Dermis blood vessel endothelial cell (primary cell): ENCODE measurements around the gene USP24. TPM values are rescaled to one million over a fixed set of nuclear protein-coding genes. Genes with fewer than 3 reads are reported as not detected.
"Not testable (repeated sequence)": the region's sequence is repeated elsewhere in the genome, so short reads cannot be mapped to it uniquely, and the experiment has no call there.

ENCODE experiments used
- DNase-seq: peaks from one replicate; pipeline ENCODE4 v3.0.0; 2010
- total RNA-seq: library from RNA; depleted of rRNA; stranded (reverse); fragments of >200 nt; gene quantifications from 2 replicates; pipeline ENCODE4 v1.2.3, GENCODE V29; 2014

USP24 gene
- total RNA-seq, 1 donor from 2014 or later: 57.9 TPM

DNA sequence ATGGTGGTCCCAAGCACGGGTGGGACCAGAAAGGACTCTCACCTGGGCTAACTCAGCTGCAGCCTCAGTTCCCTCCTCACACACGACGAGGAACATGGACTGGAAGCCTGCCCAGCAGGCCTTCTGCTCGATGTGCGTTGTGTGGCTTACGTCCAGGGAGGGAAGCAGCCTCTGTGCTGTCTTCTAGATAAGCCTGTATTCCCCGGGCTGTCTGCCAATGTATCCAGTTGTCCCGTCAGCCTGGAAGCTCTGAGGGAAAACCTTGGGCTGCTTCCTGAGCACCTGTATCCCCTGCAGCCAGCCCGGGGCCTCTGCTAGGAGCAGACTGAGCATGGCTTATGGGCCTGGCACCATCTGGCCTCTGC lies 165.3 kb downstream of the USP24 start:
- peak; percentile 92 for DNase-seq

DNA sequence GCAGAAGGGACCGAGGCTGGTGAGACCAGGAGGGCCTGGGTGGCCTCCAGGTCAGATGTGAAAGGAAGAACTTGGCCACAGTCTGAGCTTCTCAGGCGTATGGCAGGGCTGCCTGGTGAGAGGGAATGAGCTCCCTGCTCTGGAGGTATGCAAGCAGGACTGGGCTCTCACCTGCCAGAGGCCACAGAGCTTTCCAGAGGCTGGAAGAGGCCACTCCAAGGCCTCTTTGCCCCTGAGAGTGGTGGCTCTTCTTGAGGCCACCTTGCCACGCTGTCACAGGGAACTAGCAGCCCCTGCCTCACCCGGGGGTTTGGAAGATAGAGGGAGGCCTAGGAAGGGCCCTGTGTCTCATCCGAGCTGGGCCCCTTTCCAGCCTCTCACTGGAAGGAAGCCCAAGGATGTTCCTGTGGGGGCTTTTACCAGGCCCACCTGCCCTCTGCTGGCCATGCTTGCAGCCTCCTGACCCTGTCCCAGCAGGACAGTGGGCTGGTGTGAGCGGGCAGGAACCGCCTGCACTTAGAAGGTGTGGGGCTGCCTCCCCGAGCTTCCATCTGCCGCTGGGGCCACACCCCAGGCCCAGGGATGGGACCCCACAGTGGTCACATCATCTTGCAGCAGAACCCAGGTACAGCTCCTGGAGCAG lies 165.8 kb downstream of the USP24 start:
- no peak for DNase-seq

GRCh38 chr1:55048453-55049270 lies 166.5 kb downstream of the USP24 start:
- no peak for DNase-seq

DNA sequence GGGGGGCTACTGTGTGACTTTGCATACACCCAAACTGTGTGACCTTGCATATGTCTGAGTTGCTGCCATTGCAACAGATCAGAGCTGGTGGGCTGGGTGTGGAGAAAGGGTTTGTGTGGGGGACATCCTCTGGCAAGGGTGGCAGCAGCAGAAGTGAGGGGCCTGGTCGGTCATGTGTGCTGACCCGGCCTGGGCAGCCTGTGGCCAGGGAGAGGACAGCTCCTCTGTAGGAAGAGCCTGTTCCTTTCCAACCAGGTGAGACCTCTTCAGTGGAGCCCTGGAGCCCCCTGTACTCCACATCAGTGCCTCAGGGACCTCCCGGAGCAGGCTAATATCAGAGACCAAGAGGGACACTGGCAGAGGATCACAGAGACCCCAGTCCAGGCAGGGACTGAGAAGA lies 167.6 kb downstream of the USP24 start:
- no peak for DNase-seq

GRCh38 chr1:55046871-55047270 lies 168.3 kb downstream of the USP24 start:
- no peak for DNase-seq

- no peak for DNase-seq
Observed at GRCh38 chr1:55045430-55045829, 169.7 kb downstream of the USP24 start.

DNA sequence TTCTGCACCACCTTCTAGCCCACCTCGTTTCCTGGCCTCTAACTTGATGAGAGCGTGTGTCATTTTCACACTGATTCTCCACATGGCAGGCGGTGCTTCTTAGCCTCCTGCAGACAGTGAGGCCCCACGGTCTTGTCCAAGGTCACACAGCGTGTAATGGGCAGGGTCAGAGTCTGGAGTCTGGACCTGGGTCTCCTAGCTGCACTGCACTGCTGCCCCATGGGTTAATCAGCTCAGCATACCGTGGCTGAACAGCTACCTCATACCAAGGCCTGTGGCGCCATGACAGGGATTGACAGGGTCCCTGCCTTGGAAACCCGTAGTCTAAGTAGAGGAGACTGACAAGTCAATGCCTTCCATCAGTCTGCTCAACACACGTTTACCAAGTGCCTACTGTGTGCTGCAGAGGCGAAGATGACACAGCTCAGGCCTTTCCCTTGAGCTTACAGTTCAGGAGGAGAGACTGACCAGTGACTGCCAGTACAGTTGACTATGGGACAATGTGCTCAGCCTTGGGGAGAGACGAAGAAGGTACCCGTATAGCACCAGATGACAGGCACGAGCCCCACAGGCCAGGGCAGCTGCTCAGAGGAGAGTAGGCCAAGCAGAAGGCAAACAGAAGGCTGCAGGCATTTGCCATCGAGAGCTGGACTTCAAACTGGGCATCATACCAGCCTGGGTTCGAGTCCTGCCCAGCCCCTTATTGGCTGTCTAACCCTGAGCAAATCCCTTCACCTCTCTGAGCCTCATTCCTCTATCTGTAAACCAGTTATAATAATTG lies 170.4 kb downstream of the USP24 start:
- DNase-seq: no peak

GRCh38 chr1:55043726-55044125 lies 171.4 kb downstream of the USP24 start:
- no peak for DNase-seq

- no peak for DNase-seq
Observed at GRCh38 chr1:55043011-55043410, 172.2 kb downstream of the USP24 start.

DNA sequence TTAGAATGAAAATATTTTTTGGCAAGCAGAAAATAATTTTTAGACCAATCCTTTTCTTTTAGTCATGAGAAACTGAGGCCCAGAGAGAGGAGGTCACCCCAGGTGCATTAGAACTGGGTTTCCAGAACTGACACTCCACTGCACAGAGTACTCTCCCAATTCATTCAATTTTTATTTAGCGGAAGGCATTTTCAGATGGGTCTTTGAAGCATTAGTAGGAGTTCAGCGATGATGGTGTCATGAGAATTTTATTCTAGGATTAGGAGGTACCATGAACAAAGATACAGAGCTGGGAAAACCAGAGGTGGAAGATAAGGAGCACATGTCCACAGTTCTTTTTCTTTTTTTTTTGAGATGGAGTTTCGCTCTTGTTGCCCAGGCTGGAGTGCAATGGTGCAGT lies 173.6 kb downstream of the USP24 start:
- no peak for DNase-seq

GRCh38 chr1:55040933-55041494 lies 174.2 kb downstream of the USP24 start:
- DNase-seq: no peak

DNA sequence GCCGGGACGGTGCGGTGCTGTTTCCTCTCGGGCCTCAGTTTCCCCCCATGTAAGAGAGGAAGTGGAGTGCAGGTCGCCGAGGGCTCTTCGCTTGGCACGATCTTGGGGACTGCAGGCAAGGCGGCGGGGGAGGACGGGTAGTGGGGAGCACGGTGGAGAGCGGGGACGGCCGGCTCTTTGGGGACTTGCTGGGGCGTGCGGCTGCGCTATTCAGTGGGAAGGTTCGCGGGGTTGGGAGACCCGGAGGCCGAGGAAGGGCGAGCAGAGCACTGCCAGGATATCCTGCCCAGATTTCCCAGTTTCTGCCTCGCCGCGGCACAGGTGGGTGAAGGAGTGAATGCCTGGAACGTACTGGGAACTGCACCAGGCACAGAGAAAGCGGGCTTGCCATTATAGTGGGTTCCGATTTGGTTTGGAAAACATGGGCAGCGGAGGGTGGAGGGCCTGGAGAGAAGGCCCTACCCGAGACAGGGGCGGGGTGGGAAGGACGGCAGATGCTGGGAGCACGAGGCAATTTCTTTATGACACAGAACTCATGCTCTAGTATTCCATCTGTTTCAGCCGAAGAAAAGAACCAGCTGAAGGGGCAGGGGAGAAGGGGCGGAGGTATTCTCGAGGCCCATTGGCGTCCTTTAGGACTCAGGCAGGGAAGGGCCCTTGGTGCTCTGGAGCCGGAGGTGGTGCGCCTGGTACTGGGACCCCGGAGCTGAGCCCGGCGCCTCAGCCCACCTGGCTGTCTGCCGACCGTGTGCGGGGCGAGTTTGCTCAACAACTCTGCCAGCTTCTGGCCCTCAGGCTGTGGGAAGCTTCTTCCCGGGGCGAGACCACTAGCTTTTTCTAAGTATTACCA lies 174.9 kb downstream of the USP24 start:
- no peak for DNase-seq

GRCh38 chr1:55039342-55040082 lies 175.7 kb downstream of the USP24 start, which contains the start of gene PCSK9:
PCSK9 (plus strand) TSS chr1:55039548; CDS start chr1:55039838, 290 bp downstream.
- peak; percentile 25 for DNase-seq

GRCh38 chr1:55038974-55039341 lies 176.2 kb downstream of the USP24 start:
- no peak for DNase-seq

DNA sequence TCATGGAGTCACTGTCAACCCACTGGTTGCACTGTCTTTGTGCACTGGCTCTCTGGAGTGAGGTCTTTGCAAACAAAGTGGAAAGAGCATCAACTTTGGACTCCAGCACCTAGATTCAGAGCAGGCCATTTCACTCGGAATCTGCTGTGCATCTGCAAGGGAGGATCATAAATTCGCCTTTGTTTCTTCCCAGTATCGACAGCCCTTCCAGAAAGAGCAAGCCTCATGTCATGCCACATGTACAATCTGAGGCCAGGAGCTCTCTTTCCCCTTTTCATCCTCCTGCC lies 176.7 kb downstream of the USP24 start:
- no peak for DNase-seq

GRCh38 chr1:55037733-55038551 lies 177.2 kb downstream of the USP24 start:
- no peak for DNase-seq

DNA sequence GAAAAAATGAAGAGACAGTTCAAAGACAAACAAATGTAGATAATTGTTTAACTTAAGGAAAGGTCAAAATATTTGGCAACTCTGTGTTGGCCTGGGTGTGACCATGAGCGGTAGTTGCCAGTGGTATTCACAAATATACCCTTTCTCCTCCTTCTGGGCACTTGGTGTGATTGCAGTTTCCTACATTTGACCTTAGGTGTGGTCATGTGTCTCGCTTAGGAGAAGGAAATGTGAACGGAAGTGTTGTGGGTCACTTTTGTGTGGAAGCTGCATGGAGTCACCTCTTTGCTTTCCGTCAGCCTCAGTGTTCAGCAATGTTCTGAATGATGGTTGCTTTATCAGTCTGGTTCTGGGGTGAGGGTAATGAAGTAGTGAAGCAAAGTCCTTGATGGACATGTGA lies 179.3 kb downstream of the USP24 start:
- no peak for DNase-seq

GRCh38 chr1:55034476-55035133 lies 180.6 kb downstream of the USP24 start:
- no peak for DNase-seq

DNA sequence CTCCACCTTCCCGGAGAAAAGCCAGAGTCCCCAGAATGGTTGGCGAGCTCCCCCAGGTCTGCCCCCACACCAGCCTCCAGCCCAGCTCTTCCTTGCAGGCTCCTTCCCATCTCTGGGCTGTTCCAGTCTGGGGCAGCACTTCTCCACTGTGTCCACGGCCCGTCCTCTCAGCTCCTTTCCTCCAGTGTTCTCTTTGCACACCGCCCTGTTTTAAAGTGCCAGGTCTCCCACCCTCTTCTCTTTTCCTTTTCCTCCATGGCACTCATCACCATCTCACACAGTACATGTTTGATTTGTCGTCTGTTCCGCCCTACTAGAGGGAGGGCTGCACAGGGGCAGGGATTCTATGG lies 181.9 kb downstream of the USP24 start:
- no peak for DNase-seq

DNA sequence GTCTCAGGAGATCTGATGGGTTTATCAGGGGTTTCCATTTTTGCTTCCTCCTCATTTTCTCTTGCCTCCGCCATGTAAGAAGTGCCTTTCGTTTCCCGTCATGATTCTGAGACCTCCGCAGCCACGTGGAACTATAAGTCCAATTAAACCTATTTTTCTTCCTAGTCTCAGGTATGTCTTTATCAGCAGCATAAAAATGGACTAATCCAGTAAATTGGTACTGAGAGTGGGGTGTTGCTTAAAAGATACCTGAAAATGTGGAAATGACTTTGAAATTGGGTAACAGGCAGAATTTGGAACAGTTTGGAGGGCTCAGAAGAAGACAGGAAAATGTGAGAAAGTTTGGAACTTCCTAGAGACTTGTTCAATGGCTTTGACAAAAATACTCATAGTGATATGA lies 184.1 kb downstream of the USP24 start:
- not testable (repeated sequence) for DNase-seq
